ENCODE measurements around the gene CST7. TPM values are rescaled to one million over a fixed set of nuclear protein-coding genes. Genes with fewer than 3 reads are reported as not detected.

The CST7 gene
- total RNA-seq, 1 donor from 2014 or later = not detected

- Mint-ChIP-seq H3K9me3 (no peaks in the 10 kb centered on the region), H3K27me3 (ENCODE audit: low read depth) (peaks cover 6% of the 10 kb centered on the region), H3K36me3 (ENCODE audit: low read depth) (no peaks in the 10 kb centered on the region), H3K27ac (ENCODE audit: unreplicated experiment) (no peak overlapping the region), H3K4me1 (peaks cover 11% of the 10 kb centered on the region), H3K4me3 (no peak overlapping the region)
- DNase-seq (ENCODE audit: low read depth, low spot score) = no peak
- TF ChIP-seq, protein P1, sequence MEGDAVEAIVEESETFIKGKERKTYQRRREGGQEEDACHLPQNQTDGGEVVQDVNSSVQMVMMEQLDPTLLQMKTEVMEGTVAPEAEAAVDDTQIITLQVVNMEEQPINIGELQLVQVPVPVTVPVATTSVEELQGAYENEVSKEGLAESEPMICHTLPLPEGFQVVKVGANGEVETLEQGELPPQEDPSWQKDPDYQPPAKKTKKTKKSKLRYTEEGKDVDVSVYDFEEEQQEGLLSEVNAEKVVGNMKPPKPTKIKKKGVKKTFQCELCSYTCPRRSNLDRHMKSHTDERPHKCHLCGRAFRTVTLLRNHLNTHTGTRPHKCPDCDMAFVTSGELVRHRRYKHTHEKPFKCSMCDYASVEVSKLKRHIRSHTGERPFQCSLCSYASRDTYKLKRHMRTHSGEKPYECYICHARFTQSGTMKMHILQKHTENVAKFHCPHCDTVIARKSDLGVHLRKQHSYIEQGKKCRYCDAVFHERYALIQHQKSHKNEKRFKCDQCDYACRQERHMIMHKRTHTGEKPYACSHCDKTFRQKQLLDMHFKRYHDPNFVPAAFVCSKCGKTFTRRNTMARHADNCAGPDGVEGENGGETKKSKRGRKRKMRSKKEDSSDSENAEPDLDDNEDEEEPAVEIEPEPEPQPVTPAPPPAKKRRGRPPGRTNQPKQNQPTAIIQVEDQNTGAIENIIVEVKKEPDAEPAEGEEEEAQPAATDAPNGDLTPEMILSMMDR (conservative IDR thresholded peaks at IDR 0.05) = no peak
These were observed 33.6 kb upstream of the CST7 start for GRCh38 chr20:24915440-24915839.

DNA sequence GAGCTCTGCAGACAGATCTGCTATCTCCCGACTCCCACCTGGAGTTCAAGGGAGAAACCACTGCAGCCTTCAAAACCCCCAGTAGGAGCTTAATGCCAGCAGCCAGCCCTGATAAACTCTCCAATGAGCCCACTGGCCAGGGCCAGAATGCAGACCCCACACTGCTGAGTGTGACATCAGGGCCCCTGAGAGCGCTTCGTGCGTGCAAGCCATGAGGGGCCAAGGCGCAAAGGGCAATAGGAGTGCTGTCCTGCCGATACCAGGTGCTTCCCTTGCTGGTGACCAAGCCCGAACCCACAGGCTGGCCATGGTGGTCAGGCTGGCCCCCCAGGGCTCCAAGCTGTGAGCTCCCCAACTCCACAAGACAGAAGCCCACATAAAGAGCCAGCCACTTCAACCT, 33.2 kb upstream of the CST7 start:
- TF ChIP-seq, protein P1 (conservative IDR thresholded peaks at IDR 0.05) = no peak
- Mint-ChIP-seq H3K9me3 (no peaks in the 10 kb centered on the region), H3K4me3 (no peak overlapping the region), H3K27me3 (ENCODE audit: low read depth) (peaks cover 6% of the 10 kb centered on the region), H3K4me1 (peaks cover 15% of the 10 kb centered on the region), H3K36me3 (ENCODE audit: low read depth) (peaks cover under 1% of the 10 kb centered on the region), H3K27ac (ENCODE audit: unreplicated experiment) (no peak overlapping the region)
- DNase-seq (ENCODE audit: low read depth, low spot score) = no peak

DNA sequence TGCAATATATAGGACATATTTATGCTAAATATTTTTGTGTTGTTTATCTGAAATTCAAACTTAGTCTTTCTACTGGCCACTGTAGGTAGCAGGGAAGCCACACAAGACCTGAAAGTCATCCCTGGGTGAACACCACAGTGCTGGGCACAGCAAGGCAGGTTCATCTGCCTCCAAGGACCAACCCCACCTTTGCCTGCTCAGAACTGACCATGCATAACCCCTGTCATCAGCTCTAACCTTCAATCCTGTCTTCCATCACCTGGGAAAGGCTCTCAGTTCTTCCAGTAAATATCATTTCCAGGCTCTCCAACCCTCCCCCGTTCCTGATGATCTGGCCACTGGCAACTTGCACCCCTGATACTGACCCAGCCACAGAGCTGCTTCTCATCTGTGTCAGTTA, 32.7 kb upstream of the CST7 start:
- Mint-ChIP-seq H3K4me1 (peaks cover 17% of the 10 kb centered on the region), H3K9me3 (peaks cover 3% of the 10 kb centered on the region)
- no peak for DNase-seq (ENCODE audit: low read depth, low spot score)

DNA sequence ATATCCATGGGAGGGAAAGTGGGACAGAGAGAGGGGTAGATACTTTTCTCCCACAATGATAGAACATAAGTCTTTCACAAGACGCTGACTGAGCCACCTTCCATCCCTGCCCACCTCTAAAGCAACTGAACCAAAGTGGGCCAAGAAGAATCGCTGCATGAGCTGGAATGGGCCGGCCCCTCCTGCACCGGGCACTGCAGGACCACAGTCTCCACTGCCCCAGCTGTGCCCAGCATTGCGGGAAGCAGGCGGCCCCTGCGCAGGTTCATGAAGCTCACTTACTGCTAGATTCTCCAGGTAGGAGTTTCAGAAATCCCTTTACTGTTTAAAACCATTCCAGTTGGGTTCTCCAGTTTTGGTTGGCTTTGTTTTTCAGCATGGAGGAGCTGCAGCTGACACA, 32.0 kb upstream of the CST7 start:
- TF ChIP-seq, protein P1 (conservative IDR thresholded peaks at IDR 0.05) = no peak
- H3K9me3 Mint-ChIP-seq = peaks cover 3% of the 10 kb centered on the region
- no peak overlapping the region for H3K4me3 Mint-ChIP-seq
- peaks cover 6% of the 10 kb centered on the region for H3K27me3 Mint-ChIP-seq (ENCODE audit: low read depth)
- no peak for DNase-seq (ENCODE audit: low read depth, low spot score)
- H3K27ac Mint-ChIP-seq (ENCODE audit: unreplicated experiment) = no peak overlapping the region
- peaks cover 17% of the 10 kb centered on the region for H3K4me1 Mint-ChIP-seq
- peaks cover 5% of the 10 kb centered on the region for H3K36me3 Mint-ChIP-seq (ENCODE audit: low read depth)

More for the DNA sequence above, 32.7 kb upstream of the CST7 start:
- H3K27ac Mint-ChIP-seq (ENCODE audit: unreplicated experiment) = no peak overlapping the region
- no peak overlapping the region for H3K4me3 Mint-ChIP-seq
- H3K27me3 Mint-ChIP-seq (ENCODE audit: low read depth) = peaks cover 6% of the 10 kb centered on the region
- TF ChIP-seq, protein P1 (conservative IDR thresholded peaks at IDR 0.05) = no peak
- peaks cover 5% of the 10 kb centered on the region for H3K36me3 Mint-ChIP-seq (ENCODE audit: low read depth)

DNA sequence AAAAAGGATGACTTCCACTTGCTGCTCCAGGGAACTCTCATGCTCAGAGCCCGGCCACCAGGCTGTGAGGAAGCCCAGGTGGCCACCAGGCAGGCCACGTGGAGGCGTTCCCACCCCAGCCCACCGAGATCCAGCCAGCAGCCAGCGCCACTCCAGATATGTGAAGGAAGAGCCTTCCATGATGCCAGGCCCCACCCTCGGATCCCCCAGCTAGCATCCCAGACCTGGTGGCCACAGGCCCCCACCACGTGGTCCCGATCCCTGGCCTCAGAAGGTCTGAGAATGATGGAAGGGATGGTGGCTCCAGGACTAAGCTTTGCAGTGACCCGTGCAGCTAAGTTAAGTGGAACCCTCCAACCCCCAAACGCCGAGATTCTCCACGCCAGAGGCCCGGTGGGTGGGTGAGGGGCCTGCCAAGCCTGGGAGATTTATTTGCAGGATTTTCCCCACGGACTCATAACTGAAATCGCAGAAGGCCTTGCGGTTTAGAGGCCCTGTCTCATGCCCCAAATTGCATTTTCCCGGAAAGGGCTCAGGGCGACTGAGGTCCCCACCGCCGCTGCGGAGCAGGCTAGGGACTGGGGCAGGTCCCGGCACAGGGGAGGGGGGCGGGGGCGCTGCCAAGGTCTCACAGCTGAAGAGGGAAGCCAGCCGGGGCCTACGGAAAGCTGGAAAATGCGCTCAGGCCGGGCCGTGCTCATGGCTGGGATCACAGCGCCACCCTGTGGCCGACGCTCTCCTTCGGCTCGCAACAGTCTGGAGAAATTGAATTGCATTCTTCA, 31.1 kb upstream of the CST7 start:
- TF ChIP-seq, protein P1 (conservative IDR thresholded peaks at IDR 0.05) = peak; percentile 94
- Mint-ChIP-seq H3K36me3 (ENCODE audit: low read depth) (peaks cover 5% of the 10 kb centered on the region), H3K4me3 (no peak overlapping the region), H3K27me3 (ENCODE audit: low read depth) (peaks cover 3% of the 10 kb centered on the region), H3K4me1 (peaks cover 17% of the 10 kb centered on the region), H3K27ac (ENCODE audit: unreplicated experiment) (no peak overlapping the region), H3K9me3 (peaks cover 3% of the 10 kb centered on the region)
- peak; percentile 72 for DNase-seq (ENCODE audit: low read depth, low spot score)
